HK-2 (cell line): ENCODE data around the gene IGF2R.
"Not testable (repeated sequence)": the region's sequence is repeated elsewhere in the genome, so short reads cannot be mapped to it uniquely, and the experiment has no call there.

Experiments
- DNase-seq: peaks from one replicate; pipeline ENCODE4 v3.0.0-alpha.2; 2018; ENCODE audit not compliant: unreplicated experiment

IGF2R gene

GRCh38 chr6:160077526-160077925 lies 108.6 kb downstream of the IGF2R start:
- DNase-seq: no peak

GRCh38 chr6:160078883-160079685 lies 110.2 kb downstream of the IGF2R start:
- DNase-seq: no peak

- no peak for DNase-seq
Measured at GRCh38 chr6:160079686-160080043, 110.8 kb downstream of the IGF2R start.

GRCh38 chr6:160080097-160080496 lies 111.2 kb downstream of the IGF2R start:
- DNase-seq: no peak

GRCh38 chr6:160081398-160081797 lies 112.5 kb downstream of the IGF2R start:
- no peak for DNase-seq

GRCh38 chr6:160082627-160083026 lies 113.7 kb downstream of the IGF2R start:
- no peak for DNase-seq

GRCh38 chr6:160084198-160084776 lies 115.4 kb downstream of the IGF2R start:
- DNase-seq: no peak

GRCh38 chr6:160085226-160085625 lies 116.3 kb downstream of the IGF2R start:
- no peak for DNase-seq

- DNase-seq: no peak
Measured at GRCh38 chr6:160085713-160086505, 117.0 kb downstream of the IGF2R start.

GRCh38 chr6:160086754-160087153 lies 117.9 kb downstream of the IGF2R start:
- DNase-seq: no peak

GRCh38 chr6:160088069-160088783 lies 119.3 kb downstream of the IGF2R start:
- peak; percentile 30 for DNase-seq

GRCh38 chr6:160088784-160089533 lies 120.1 kb downstream of the IGF2R start:
- DNase-seq: no peak

GRCh38 chr6:160089534-160089897 lies 120.6 kb downstream of the IGF2R start:
- no peak for DNase-seq

GRCh38 chr6:160090442-160091239 lies 121.8 kb downstream of the IGF2R start:
- DNase-seq: not testable (repeated sequence)

- DNase-seq: not testable (repeated sequence)
Measured at GRCh38 chr6:160092176-160092575, 123.3 kb downstream of the IGF2R start.

GRCh38 chr6:160092602-160093001 lies 123.7 kb downstream of the IGF2R start:
- no peak for DNase-seq

GRCh38 chr6:160093061-160093460 lies 124.2 kb downstream of the IGF2R start:
- DNase-seq: no peak

GRCh38 chr6:160093946-160094345 lies 125.1 kb downstream of the IGF2R start:
- DNase-seq: no peak

- DNase-seq: no peak
Measured at GRCh38 chr6:160095146-160095845, 126.4 kb downstream of the IGF2R start.
